Neural cell (in vitro differentiated cells): ENCODE measurements around the gene NME4.

Source experiments
- CTCF ChIP-seq: fragments of 450-650 bp; IDR thresholded peaks from 2 replicates; pipeline ENCODE4 v1.5.1; 2014; ENCODE audit warnings: antibody characterized with exemption, mild to moderate bottlenecking, moderate library complexity; ENCODE audit not compliant: poor library complexity, severe bottlenecking
- EP300 ChIP-seq: fragments of 450-650 bp; conservative IDR thresholded peaks from 2 replicates; pipeline ENCODE4 v1.6.1; 2014; ENCODE audit warnings: antibody characterized with exemption, mild to moderate bottlenecking, moderate library complexity; ENCODE audit not compliant: poor library complexity, severe bottlenecking
- EZH2 ChIP-seq: fragments of 200-600, 300-800 bp; shearing (Covaris generic), sonication (generic); IDR thresholded peaks from 2 replicates; pipeline ENCODE4 v1.6.1; 2014; ENCODE audit warnings: antibody characterized with exemption, low read length, borderline replicate concordance, mild to moderate bottlenecking; ENCODE audit not compliant: insufficient read depth, poor library complexity, severe bottlenecking
- POLR2AphosphoS5 ChIP-seq: IDR thresholded peaks from 2 replicates; pipeline ENCODE4 v1.6.1; 2012
- REST ChIP-seq: IDR thresholded peaks from 2 replicates; pipeline ENCODE4 v1.6.1; 2012; ENCODE audit warnings: borderline replicate concordance
- TAF1 ChIP-seq: IDR thresholded peaks from 2 replicates; pipeline ENCODE4 v1.6.1; 2012; ENCODE audit warnings: low read depth

DNA sequence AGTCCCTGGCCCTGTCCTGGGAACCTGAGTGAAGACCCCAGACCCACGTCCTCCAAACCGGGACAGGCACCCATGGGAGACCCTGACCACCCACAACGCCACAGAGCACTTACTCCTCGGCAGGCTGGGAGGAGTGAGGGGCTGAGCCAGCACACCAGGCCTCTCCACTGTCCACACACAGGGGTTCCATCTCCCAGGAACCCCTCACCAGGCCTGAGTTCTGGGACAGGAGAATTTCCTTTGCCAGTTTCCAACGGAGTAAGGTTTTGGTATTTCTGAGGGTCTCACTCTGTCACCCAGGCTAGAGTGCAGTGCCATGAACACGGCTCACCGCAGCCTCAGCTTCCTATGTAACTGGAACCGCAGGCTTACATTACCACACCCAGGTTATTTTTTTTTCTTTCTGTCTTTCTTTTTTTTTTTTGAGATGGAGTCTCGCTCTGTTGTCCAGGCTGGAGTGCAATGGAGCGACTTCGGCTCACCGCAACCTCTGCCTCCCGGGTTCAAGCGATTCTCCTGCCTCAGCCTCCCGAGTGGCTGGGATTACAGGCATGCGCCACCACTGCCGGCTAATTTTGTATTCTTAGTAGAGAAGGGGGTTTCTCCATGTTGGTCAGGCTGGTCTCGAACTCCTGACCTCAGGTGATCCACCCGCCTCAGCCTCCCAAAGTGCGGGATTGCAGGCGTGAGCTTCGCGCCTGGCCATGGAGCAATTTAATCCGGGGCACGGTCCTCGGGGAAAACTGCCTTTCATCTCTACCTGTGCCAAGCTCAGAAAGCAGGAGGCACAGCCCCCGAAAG lies 16.8 kb upstream of the NME4 start:
- TF ChIP-seq EP300 = no peak
- TF ChIP-seq CTCF = no peak
- TF ChIP-seq POLR2AphosphoS5 = no peak
- no peak for TF ChIP-seq EZH2
- TF ChIP-seq REST = no peak
- TF ChIP-seq TAF1 = no peak
